ENCODE results near the gene KCNIP3. TPM values are rescaled to one million over a fixed set of nuclear protein-coding genes. Genes with fewer than 3 reads are reported as not detected.

Gene KCNIP3
- total RNA-seq, 1 donor from 2014 or later: 0.64 TPM

DNA sequence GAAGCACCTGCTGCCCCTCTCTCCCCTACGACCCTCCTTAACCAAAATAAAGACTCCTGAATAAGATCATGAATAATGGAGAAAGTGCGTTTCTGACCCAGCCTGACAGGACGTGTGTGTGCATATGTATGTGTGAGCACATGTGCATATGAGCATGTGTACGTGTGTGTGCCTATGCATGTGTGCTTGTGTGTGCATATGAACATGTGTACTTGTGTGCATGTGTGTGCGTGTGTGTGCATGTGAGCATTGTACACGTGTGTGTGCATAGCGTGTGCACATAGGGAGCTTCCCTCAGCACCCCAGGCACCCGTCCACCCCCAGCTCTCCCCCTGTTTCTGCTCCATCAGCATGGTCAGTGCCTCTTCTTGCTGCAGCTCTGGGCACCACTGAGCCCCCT, 10.7 kb downstream of the KCNIP3 start:
- H3K4me1 ChIP-seq: no peaks in the 10 kb centered on the region
- Mint-ChIP-seq H3K27ac (peak overlapping the region; percentile 63), H3K4me3 (no peak overlapping the region), H3K4me1 (peaks cover 16% of the 10 kb centered on the region), H3K36me3 (no peaks in the 10 kb centered on the region), H3K27me3 (ENCODE audit: insufficient read depth, low read depth) (peaks cover 3% of the 10 kb centered on the region), H3K9me3 (no peaks in the 10 kb centered on the region)
- H3K27ac ChIP-seq: no peak overlapping the region
- no peak overlapping the region for H3K9ac ChIP-seq
- no peaks in the 10 kb centered on the region for H3K27me3 ChIP-seq
- H3K4me2 ChIP-seq: no peak overlapping the region
- no peak overlapping the region for H3K4me3 ChIP-seq
- no peak for TF ChIP-seq EZH2 (IDR thresholded peaks at IDR 0.05)
- TF ChIP-seq, protein P1, sequence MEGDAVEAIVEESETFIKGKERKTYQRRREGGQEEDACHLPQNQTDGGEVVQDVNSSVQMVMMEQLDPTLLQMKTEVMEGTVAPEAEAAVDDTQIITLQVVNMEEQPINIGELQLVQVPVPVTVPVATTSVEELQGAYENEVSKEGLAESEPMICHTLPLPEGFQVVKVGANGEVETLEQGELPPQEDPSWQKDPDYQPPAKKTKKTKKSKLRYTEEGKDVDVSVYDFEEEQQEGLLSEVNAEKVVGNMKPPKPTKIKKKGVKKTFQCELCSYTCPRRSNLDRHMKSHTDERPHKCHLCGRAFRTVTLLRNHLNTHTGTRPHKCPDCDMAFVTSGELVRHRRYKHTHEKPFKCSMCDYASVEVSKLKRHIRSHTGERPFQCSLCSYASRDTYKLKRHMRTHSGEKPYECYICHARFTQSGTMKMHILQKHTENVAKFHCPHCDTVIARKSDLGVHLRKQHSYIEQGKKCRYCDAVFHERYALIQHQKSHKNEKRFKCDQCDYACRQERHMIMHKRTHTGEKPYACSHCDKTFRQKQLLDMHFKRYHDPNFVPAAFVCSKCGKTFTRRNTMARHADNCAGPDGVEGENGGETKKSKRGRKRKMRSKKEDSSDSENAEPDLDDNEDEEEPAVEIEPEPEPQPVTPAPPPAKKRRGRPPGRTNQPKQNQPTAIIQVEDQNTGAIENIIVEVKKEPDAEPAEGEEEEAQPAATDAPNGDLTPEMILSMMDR (IDR thresholded peaks at IDR 0.05): no peak
- no peak for TF ChIP-seq EZH2phosphoT487 (IDR thresholded peaks at IDR 0.05)
- no peaks in the 10 kb centered on the region for H3K9me3 ChIP-seq (ENCODE audit: low read depth)
- H3F3A ChIP-seq (ENCODE audit: low read depth): no peaks in the 10 kb centered on the region
- H3K79me2 ChIP-seq (ENCODE audit: low read depth): no peaks in the 10 kb centered on the region
- H2AFZ ChIP-seq (replicated peaks): no peak overlapping the region
- DNase-seq (ENCODE audit: low spot score): no peak
- H4K20me1 ChIP-seq (ENCODE audit: low read depth): no peaks in the 10 kb centered on the region
- no peaks in the 10 kb centered on the region for H3K36me3 ChIP-seq

DNA sequence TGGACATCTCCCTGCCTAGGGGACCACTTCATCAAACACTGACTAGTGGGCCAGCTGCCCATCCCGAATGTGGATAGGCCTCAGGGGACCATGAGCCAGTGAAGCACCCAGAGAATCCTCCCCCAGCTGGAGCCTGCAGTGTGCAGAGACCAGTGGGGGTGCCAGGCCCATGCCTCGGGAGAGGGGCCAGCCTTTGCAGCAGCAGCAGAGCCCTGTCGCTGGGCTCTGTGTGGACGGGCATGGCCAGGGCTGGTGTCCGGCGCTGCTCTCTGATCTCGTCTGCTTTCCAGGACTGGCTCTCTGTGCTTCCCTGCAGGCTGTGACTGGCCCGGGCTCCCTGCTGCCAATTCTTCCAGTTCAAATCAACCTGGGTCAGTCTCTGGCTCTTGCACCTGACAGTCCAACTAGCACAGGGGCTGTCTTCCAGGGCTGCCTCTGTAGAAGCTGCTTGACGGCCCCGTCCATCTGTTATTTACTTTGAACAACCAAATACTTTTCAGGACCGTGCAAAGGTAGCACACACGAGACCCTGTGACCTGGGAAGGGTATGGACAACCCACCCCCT, 11.4 kb downstream of the KCNIP3 start:
- H3K27me3 Mint-ChIP-seq (ENCODE audit: insufficient read depth, low read depth): peaks cover 2% of the 10 kb centered on the region
- H3K4me3 Mint-ChIP-seq: no peak overlapping the region
- H3K4me1 Mint-ChIP-seq: peaks cover 14% of the 10 kb centered on the region
- no peak overlapping the region for H3K9ac ChIP-seq
- no peaks in the 10 kb centered on the region for H3K36me3 ChIP-seq
- H3F3A ChIP-seq (ENCODE audit: low read depth): no peaks in the 10 kb centered on the region
- H4K20me1 ChIP-seq (ENCODE audit: low read depth): no peaks in the 10 kb centered on the region
- H3K9me3 ChIP-seq (ENCODE audit: low read depth): no peaks in the 10 kb centered on the region
- H3K27ac Mint-ChIP-seq: peak overlapping the region; percentile 63
- no peak for DNase-seq (ENCODE audit: low spot score)
- TF ChIP-seq EZH2phosphoT487 (IDR thresholded peaks at IDR 0.05) (no peak), EZH2 (IDR thresholded peaks at IDR 0.05) (no peak)
- TF ChIP-seq, protein P1 (IDR thresholded peaks at IDR 0.05): no peak
- H3K4me3 ChIP-seq: no peak overlapping the region
- H3K27ac ChIP-seq: no peak overlapping the region
- no peaks in the 10 kb centered on the region for H3K4me1 ChIP-seq
- no peak overlapping the region for H3K4me2 ChIP-seq
- no peaks in the 10 kb centered on the region for H3K79me2 ChIP-seq (ENCODE audit: low read depth)
- no peaks in the 10 kb centered on the region for H3K27me3 ChIP-seq
- no peaks in the 10 kb centered on the region for H3K9me3 Mint-ChIP-seq
- no peak overlapping the region for H2AFZ ChIP-seq (replicated peaks)
- H3K36me3 Mint-ChIP-seq: no peaks in the 10 kb centered on the region

DNA sequence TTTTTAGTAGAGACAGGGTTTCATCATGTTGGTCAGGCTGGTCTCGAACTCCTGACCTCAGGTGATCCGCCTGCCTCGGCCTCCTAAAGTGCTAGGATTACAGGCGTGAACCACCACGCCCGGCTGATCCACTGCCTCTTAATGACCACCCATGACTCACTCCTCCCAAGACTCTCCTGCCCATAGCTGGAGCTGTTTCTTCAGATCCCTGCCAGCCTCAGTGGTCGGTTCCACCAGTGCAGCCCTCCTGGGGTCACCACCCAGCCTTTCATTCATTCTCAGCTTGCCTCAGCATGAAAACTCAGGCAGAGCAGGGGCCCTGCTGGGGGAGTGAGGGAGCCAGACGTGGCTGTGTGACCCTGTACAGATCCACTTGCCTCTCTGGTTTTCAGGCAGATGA, 12.5 kb downstream of the KCNIP3 start:
- H3K79me2 ChIP-seq (ENCODE audit: low read depth): no peaks in the 10 kb centered on the region
- no peak overlapping the region for H2AFZ ChIP-seq (replicated peaks)
- H3K9me3 ChIP-seq (ENCODE audit: low read depth): no peaks in the 10 kb centered on the region
- H3K4me1 ChIP-seq: no peaks in the 10 kb centered on the region
- no peaks in the 10 kb centered on the region for H3K27me3 ChIP-seq
- Mint-ChIP-seq H3K9me3 (peaks cover 2% of the 10 kb centered on the region), H3K27me3 (ENCODE audit: insufficient read depth, low read depth) (peaks cover 5% of the 10 kb centered on the region), H3K36me3 (no peaks in the 10 kb centered on the region), H3K27ac (no peak overlapping the region), H3K4me1 (peaks cover 20% of the 10 kb centered on the region), H3K4me3 (no peak overlapping the region)
- no peaks in the 10 kb centered on the region for H4K20me1 ChIP-seq (ENCODE audit: low read depth)
- no peak overlapping the region for H3K27ac ChIP-seq
- TF ChIP-seq EZH2phosphoT487 (IDR thresholded peaks at IDR 0.05) (no peak), EZH2 (IDR thresholded peaks at IDR 0.05) (no peak)
- TF ChIP-seq, protein P1 (IDR thresholded peaks at IDR 0.05): no peak
- no peak for DNase-seq (ENCODE audit: low spot score)
- no peak overlapping the region for H3K9ac ChIP-seq
- H3K36me3 ChIP-seq: no peaks in the 10 kb centered on the region
- no peak overlapping the region for H3K4me2 ChIP-seq
- H3F3A ChIP-seq (ENCODE audit: low read depth): no peaks in the 10 kb centered on the region
- no peak overlapping the region for H3K4me3 ChIP-seq

Measured in neural progenitor cell (in vitro differentiated cells).